COLO829 (cell line): ENCODE data around the gene TAF1B.

Source experiments
- DNase-seq: peaks from one replicate; pipeline ENCODE4 v3.0.0; 2012; ENCODE audit warnings: low spot score

The TAF1B gene

DNA sequence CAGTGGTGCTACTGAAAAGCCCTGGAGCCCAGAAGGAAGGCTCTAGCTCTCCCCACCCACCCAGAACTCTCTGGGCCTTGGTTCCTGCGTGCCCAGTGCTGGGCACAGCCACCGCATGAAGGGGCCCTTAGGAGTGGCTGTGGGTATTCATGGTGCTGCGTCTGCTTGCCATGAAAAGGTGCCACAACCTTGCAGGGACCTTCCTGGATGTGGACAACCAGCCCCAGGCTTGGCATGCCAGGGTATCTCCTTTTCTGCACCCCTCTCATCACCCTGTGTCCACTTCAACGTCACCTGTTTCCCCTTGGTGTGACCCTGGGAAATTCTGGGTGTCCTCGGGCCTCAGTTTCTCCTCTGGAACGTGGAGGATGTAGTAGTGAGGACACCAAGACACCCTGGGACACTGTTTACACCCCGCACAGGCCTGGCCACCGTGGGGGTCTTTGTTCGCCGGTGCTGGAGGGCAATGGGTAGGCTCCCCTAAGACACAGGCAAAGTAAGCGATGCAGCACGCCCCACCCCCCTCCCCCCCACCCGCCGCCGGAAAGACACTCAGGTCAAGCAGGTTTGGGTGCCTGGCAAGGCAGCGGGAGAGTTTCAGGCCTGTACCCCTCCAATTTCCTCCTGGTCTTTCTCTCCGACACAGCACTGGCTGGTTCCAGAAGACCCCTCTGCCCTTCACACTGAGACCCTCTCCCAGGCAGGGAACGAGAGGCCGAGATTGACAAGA, 34.8 kb upstream of the TAF1B start:
- DNase-seq: no peak

DNA sequence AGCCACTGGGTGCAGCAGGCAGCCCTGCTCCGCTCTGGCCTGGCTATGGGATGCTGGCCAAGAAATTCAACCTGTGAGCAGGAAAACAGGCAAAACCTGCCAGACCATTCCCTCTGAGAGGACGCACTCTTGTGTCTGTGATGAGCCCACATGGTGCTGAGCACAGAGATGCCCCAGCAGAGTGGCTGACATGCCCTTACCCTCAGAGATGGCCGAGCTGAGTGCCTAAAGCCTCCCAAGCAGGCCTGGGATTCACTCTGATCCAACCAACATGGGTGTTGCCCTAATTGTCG, 34.3 kb upstream of the TAF1B start:
- DNase-seq: no peak

DNA sequence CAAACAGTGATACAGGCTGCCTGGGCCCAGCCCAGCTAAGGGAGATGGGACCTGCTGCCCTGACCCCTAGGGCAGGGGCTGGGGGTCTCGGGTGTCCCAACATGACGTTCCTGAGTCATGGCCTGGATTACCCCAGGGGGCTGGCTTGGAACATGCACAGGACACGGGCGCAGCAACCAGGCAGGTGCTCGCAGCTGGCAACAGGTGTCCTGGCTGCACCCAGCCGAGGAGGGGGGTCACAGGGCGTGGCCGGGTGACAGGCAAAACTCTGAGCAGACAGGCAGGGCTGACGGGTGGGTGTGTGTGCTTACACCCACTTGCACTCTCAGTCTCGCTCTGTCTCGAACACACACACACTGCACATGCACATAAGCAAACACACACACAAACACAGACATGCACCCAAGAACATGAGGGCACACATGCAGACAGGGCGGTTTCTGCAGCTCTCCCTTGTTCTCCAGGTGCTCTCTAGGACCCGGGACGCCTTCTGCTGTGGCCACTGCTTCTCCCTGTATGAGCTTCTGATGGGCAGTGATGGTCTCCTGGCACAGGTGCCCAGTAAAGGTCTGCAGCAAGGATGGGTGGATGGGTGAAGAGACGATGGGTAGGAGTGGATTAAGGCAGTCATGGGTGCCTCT, 33.7 kb upstream of the TAF1B start:
- DNase-seq: no peak

DNA sequence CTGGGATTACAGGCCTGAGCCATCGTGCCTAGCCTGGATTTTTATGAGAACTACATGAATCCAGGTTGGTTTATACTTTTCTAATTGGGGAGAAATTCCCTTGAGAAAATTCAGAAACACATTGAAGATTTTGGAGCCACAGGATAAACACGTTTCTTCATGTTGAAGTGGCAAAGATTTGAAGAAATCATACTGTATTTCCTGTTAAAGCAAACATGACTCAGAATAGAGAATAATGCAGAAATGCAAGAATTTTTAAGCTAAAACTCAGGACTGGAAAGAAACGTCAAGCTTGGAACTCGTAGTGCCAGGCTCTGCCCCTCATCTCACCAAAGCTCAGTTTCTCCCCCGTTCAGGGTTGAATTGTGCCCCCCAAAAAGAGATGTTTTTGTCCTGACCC, 32.1 kb upstream of the TAF1B start:
- DNase-seq: no peak

DNA sequence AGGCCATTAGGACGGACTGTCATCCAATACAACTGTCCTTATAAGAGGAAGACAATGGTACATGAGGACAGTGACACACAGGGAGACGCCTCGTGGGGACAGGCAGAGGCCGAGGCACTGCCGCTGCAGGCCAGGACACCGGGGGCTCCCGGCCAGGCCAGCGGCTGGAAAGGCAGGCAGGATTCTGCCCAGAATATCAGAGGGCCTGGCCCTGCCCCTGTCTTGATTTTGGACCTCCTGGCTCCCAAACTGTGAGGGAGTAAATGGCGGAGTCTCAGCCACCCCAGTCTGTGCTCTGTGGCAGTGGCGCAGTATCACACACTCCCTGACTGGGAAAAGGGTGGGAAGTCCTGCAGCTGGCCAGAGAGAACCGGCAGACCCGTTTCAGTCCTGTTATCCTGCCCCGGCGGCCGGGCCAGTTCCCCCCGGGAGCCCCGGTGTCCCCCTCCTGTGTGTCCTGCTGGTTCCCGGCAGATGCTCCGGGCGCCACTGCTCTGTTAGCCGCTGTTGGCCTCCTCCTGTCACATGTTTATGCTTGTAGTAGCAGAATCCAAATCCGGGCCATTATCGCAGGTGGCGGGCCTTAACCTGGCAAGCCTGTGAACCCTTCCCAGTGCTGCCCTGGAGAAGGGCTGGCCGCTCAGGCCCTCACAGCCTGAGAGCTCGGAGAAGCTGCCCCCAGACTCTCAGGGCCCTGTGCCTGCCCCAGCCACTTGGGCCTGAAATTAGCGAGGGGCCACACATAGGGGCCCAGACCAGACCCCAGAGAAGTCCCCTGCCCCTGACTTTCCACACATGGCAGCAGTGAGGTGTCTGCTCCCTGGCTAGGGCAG, 31.4 kb upstream of the TAF1B start:
- DNase-seq: no peak

DNA sequence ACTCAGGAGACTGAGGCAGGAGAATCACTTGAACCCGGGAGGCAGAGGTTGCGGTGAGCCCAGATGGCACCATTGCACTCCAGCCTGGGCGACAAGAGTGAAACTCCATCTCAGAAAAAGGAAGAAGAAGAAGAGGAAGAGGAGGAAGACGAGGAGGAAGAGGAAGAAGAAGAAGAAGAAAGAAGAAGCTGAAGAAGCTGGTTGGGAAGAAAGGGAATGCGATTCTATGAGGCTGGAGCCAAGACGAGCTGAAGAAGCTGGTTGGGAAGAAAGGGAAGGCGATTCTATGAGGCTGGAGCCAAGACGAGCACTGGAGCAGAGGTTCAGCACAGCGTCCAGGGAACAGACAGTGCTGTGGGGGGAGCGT, 30.3 kb upstream of the TAF1B start:
- no peak for DNase-seq

DNA sequence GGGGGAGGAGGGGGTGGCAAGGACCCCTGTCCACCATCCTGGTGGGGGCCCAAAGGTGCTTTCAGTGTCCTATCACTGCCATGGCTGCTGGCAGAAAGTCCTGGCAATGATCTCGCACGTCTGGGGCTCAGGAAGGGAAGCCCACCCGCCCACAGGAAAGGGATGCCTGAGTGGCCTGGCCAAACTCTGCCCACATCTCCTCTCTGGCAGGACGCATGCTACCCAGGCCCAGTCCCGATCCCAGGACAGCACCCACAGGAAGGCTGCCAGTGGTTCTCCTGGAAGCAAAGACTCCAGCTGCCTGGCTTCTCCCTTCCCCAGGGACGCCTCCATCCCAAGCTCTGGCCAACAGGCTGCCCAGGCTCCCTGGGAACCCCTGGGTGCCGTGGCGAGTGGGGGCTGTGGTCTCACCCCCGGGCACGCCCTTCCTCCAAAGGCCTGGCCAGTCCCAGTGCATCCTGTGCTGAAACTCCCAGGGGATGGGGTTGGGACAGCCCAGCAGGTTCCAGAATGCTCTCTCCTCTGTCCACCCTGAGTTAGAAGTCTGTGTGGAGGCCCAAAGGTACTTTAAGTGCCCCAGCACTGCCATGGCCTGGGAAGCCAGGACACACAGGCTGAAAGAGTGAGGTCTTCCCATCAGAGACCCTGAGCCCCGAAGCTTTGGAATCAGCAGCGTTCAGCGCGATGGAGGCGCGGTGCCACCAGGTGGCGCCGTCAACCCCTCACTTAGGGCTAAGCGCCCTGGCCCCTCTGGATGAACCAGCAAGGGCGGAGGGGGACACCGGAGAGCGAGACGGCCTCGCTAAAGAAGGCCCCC, 29.8 kb upstream of the TAF1B start:
- peak; percentile 43 for DNase-seq

DNA sequence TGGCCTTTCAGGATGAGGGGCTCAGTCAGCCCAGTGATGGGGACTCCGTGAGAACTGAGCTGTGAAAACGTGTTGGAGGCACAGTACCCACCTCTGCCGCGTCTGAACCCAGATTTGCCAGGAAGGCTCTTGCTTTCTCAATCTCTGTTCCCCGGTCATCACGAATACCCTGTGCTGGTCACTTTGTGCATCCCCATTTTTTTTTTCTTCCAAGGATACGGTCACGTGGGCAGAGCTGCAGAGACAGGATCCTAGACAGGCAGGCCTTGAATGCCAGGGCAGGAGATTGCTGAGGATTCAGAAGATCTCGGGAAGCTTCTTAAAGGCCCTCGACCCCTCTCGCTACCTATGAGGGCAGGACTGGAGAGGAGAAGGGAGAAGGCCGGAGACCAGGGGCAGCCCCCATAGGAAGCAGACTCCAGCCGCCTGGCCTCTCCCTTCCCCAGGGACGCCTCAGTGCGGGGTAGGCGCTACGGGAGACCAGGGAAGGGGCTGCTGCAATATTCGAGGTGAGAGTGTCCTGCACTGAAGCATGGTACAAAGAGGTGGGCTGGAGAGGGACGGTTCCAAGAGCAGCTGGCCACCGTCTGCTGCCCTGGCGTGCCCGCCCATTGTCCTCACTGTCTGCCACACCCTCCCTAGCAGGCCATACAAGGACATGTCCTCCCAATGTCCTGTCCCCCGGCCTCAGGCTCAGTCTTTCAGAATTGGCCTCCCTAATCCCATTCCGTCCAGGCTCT, 29.0 kb upstream of the TAF1B start:
- DNase-seq: no peak

DNA sequence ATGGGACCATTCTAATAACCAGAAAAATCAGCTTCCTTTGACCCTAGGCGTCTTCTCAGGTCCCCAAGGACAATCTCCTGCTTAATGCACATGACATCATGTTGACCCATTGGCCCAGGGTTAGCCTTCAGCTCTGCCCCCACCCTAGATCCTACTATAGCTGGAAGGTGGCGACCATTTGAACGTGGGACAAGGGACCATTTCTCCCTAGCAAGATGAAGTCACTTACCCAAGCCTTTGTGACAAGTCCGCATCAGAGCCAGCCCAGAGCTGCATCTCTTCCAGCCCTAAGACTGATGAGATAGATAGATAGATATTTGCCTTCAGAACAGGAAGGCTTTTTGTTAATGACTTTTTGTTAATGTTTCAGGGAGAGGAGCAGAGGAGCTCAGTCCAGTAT, 28.2 kb upstream of the TAF1B start:
- no peak for DNase-seq

DNA sequence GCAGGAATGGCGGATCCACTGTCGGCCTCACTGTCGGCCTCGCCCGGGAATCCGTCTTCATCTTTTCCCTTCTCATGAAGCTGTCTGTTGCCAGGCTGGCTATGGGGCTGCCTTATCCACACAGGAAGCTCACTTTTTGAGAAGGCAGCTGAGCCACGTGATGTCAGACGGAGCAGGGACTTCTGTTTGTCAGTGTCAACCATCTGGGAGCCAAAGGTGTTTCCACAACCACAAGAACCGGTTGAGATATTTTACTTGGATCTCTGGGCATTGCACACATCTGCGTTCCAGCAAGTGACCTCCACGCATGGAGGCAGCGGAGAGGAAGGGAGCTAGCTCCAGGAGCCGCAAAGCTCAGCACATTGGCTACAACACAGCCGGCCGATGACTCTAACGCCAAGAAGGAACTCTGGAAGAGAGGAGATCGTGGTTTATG, 27.4 kb upstream of the TAF1B start:
- no peak for DNase-seq

DNA sequence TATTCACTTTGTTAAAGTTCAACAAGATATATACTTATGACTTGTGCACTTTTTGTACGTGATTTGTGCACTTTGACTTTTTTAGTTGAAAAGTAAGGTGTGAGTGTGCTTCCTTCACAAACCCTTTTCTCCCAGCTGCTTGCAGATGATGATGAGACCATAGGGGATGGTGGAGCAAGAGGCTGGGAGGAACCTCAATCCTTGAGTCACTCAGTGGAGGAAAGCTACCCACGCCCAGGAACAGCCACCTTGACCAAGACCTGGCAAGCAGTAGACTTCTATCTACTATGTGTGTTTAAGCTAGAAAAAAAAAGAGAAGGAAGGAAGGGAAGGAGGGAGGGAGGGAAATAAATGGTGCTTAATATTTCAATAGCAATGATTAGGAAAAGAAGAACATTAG, 25.2 kb upstream of the TAF1B start:
- no peak for DNase-seq

DNA sequence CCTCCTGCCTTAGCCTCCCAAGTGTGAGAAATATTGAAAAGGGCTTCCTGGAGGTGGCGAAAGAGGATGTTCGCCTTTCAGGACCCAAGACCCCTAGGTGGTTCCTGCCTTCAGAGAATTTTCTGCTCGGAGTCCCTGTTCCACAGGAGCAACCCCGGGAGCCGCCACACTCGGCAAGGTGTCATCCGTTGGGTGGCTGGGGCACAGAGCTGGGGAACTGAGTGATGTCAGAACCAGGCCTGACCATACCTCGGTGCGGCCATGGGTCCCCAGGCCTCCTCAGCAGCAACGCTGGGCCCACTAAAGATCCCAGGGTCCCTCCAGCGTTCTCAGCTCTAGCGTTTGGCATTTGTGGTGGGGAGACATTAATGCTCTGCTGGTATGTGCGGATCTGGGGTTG, 23.7 kb upstream of the TAF1B start:
- DNase-seq: no peak

DNA sequence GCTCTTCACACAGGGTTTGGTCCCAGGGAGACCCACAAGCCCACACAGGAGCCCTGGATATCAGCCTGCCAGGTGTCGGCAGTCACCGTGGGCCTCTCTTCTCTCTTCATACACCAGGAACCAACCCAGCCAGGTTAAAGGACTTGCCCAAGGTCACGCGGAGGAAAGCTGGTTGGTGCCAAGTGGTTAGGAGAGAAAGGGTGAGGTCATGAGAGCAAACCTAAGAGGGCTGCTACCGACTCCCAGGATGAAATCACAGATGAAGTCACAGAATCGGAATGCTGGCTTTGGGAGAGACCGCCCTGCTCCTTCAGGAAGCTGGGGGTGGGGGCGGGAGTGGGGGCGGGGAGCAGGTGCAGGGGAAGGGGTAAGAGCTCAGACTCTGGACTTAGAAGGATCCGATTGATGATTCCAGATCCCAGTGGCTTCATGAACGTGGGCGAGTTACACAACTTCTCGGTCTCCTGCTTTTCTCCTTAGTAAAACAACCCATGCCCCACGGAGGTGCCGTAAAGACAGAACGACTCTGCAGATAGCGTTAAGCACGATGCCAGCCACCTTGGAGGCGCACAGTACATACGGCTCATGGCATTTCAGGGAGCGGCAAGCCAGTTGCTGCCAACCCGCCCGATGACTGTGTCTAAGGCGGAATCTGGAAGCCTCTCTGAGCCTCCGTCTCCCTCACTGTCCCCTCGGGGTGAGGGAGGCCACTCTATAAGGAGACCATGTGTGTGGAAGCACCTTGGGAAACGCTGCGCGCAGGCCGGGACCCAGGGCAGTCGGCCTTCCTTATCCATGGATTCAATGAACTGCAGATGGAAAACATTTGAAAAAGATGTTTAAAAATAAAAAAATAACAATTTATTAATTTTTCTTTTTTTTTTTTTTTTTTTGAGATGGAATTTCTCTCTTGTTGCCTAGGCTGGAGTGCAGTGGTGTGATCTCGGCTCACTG, 23.0 kb upstream of the TAF1B start:
- no peak for DNase-seq

DNA sequence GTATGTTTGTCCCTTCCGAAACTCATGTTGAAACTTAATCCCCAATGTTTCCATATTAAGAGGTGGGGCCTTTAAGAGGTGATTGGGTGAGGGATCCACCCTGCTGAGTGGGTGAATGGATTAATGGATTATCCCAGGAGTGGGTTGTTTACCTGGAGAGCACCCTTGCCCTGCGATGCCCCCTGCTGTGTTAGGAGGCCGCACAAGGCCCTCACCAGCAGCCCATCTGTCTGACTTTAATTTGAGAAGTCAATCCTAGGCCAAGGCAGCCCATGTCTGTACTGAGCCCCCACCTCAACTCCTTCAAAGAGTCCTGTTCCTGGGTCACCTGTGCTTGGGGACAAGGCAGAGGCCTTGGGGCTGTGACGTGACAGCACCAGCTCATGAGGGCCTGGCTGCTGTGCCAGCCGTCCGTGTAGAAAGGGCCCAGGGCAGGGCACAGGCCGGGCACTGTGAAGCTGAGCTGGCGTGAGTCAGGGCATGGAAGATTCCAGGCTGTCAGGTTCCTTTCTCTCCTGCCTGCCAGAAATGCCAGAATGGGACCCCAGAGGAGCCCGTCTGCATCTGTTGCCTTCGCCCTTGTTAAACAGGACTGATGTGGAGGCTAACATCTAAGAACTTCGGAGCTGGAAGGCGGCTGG, 21.3 kb upstream of the TAF1B start:
- DNase-seq: no peak

DNA sequence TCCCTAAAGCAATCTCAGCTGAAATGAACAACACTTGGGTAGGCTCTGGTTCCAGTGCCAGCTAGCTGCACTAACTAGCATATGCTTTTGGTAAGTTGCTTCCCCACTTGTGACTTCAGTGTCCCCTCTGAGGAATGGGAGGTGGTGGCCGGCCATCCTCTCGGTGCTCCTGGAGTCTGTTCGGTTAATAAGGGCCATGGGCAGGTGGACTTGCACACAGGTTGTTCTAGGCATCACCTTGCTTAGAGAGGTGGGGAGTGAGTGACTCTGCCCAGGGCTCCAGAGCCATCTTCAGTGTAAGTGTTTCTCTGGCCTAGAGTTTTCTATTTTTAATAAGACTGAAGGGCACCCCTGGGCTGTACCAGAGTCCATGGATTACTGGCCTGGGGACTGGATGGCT, 18.8 kb upstream of the TAF1B start:
- no peak for DNase-seq

DNA sequence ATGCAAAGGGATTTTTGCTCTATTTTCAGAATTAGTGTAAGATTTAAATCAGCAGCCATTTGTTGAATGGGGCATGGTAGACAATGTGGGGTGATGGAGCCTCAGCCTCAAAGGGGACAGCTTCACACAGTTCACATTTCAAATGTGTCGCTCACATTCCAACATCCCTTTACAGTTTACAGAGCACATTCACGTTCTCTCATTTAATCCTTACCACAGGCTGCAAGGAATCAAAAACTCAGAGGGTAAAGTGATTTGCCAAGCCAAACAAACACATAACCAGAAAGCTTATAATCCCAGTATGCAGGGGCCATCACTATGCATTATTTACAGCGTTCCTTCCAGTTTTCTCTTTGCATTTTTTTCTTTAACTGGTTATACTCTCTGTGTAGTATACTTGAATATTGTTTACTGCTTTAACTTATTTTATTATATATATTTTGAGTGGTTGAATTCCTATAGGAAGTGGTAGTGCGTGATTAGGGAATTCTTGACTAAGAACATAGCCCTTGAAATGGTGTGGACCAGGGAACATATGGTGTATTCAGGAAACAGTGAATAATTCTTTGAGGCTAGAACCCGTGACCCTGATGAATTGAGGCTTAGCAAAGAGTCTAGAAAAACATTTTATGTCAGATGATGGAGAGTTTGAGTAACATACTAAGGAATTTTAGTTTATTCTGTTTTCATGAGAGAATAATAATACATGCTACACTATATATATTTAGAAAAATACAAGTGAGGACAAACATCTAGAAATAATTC, 18.1 kb upstream of the TAF1B start:
- no peak for DNase-seq

DNA sequence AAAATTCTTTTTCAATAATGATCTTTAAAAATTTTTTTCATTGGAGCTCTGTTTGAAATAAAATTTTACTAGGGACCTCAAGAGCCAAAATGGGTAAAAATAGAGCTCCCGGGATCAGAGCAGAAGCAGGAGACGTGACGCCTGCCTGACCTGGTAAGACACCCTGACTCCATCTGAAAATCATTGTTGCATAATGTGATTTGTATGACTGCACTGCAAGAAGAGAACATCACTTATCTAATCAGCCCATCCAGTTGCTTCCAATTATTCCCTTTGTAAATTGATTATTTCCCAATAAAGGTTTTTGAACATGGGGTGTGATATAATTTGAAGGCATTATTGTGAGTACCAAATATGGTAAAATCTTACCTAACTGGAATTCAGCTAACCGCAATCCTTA, 17.1 kb upstream of the TAF1B start:
- no peak for DNase-seq

DNA sequence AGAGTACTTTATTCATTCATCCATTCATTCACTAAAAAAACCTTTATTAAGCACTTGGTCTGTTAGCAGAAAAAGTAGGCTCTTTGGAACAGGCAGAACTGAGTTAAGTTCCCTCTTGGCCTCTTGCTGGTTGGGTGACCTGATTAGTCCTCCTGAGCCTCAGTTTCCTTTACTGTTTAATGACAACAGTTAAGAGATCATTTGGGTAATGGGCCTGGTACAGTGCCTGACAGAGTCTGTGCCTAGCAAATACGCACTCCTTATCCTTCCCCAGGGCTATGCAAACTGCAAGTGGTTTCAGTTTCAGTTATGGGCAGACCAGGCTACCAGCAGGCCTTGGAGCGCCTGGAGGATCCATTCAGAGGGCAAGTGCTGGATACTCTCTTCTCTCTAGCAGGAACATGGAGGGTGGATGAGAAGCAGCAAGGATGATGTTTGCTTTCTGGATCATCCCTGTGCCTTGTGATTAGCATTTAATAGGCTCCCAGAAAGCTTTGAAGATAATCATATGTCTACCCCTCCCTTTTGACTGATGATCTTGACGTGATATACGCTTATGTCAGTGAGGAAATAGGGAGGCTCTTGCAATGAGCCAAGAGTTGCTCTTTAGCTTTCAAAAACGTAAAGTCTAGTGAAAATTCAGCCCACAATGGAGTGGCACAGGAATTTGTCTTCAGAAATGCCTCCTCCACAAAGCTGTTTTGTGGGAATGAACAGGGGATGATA, 12.4 kb upstream of the TAF1B start:
- no peak for DNase-seq

DNA sequence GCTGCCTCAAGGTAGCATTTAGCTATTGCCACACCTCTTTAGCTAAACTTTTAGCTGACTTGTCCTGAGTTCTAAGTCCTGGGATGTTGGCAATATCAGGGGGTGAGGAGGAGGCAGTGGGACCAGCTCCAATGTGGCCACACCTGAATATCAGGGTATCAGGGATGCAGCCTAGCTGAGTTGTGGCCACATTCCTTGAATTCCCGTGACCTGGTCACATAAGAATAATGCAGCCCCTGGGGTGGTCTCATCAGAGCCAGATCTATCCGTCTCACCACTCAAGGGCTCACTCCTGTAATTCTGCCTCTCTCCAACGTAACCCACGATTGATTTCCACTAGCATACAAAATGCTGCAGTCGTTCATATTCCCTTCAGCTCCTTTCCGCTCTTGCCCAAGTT, 11.6 kb upstream of the TAF1B start:
- DNase-seq: no peak
